NCI-H1105 (cell line): Measurements from ENCODE around the gene OTUD4.
"Not testable (repeated sequence)": the region's sequence is repeated elsewhere in the genome, so short reads cannot be mapped to it uniquely, and the experiment has no call there.

Experiments used
- DNase-seq: peaks from one replicate; lab custom pipeline; 2025; lab: John Stamatoyannopoulos, UW

Gene OTUD4

DNA sequence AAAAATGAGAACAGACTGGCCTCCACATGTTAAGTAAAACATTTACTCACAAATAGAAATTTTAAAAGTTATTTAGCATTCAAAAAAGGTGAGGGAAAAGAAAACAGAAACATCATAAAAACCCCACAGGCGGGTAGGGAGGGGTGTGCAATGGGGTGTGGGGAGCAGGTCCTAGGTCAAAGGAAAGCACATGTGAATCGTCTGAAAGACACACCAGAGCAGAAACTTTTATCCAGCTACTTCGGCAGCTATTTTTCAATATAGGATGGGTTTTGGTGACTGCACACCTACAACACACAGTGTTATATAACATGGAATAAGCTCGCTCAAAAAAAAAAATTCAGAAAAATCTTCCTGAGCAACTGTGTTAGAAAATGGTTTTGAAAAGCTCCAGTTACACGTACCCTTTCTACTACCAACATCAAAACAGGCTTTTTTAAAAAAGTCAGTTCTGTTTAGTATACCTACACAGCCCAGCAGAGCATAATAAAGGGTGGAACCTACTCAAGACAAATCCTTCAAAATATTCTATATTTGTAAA is 1.6 kb downstream of the OTUD4 start:
- no peak for DNase-seq

DNA sequence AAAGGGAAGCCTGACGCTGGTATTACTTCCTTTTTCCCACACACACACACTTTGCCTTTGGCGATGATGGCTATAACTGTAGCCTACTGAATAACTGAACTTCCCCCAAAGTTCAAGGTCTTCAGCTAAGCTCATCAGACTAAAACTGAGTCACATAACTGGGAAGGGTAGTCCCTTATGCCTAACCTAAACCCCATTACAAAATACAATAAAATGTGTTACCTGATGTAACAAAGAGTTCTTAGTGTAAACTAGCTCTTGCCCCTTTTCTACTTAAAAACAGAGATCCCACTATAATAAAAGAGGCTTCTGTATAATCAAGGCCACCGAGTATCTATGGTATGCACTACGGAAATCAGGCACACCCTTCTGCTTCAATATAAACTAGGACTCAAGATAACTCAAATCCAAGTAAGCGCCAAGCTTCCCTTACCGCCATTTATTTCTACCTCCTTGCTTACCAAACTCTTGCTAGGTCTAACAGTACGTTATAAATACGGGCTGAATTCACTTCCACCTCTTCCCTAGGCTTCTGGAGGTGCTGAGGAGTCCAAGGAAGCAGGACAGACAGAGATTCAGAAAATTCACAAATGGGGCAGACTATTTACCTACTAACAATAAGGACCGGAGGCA is 2.4 kb downstream of the OTUD4 start:
- DNase-seq, result no peak

DNA sequence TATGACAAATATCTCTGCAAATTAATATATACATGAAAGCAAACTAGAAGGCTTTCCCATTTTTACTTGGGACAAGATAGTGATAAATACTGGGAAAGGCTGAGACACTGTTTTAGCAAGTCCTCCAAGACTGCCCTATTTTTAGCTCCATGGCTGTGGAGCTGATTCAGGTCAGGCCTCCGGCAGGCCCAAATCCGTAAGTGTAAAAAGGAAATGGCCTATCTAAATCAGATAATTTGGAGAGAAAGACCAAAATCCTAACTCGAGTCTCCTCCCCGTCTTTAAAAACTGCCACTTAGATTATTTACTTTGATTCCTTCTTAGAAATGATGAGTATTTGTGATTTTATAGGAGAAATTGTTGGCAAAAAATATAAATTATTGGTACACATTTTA is 2.9 kb downstream of the OTUD4 start:
- DNase-seq, result no peak

DNA sequence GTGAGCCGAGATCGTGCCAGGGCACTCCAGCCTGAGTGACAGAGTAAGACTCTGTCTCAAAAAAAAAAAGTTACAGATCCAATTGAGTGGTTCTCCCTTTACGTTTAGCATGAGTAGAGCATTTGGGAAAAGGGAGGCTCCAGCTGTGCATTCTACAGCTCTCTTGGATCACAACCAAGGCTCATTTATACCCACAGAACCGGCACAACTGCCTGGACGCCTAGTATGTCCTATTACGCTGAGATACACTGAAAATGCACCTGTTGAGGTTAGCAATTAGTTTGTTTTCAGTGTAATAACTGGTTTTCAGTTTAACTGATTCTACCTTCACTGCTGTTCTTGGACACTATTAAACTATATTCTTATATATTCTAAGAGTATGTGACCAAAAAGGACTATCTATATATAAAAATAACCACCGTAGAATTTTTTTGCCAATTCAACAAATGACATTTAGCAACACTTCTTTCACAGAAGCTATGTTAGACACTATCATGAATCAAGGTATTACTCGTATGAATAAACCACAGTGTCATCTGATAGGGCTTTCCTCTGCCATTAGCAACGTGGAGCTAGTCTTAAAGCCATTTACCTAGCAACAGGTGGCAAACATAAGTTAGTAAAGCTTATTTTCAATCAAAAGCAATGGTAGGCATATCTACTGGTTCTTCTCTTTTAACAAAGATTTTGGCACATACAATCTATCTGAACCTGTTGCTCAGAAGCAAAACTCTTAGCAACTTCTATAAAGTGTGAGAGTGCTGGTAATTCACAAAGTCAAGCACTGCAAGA is 3.6 kb downstream of the OTUD4 start:
- no peak for DNase-seq

DNA sequence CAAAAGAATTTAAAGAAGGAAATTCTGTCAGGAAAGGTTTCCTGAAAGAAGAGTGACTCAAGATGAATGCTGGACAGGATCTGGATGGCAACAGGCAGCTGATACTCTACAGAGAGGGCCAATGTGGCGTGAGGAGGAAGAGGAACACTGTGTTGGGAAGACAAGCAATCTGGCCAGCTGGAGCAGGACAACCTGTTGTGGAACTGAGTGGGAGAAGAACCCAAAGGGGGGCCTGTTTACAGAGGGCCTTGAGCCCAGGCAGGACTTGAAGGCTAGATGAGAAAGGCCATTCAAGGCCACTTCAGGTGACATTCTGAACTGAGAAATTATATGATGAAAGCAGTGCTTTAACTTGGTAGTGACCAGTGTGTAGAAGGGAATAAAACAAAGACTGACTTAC is 8.5 kb downstream of the OTUD4 start:
- no peak for DNase-seq

DNA sequence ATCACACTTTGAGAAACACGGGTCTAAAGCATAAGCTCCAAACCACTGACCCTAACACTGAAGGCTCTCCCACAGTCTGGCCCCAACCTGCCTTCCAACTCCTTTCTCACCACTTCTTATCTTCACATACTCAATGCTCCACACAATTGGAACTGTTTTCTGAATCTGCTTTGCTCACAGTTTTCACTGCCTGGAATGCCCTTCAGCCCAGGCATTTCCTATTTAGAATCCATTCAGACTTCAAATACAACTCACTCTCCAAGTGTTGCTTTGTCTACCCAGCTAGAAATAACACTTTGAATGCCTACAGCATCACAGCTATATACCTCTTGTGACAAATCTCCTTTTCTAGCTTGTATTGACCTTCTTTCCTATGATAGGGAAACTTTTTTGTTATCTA is 10.2 kb downstream of the OTUD4 start:
- no peak for DNase-seq

DNA sequence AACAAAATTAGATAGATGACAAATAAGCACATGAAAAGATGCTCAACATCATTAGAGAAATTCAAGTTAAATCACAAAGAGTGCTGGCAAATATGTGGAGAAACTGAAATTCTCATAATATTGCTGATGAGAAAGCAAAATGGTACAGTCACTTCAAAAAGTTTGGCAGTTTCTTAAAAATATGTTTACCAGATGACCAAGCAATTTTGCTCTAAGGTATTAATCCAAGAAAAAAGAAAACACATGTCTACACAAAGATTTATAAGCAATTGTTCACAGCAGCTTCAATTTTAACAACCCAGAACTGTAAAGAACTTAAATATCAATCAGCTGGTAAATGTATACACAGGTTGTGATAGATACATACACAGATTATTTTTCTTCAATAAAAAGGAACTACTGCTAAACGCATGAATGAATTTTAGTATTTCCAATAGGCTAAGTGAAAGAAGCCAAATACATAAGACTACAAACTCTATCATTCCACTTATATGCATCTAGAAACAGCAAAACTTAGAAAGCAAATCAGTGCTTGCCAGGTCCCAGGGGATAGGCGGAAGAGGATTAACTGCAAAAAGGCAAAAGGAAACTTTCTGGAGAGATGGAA is 11.7 kb downstream of the OTUD4 start:
- DNase-seq, result no peak

DNA sequence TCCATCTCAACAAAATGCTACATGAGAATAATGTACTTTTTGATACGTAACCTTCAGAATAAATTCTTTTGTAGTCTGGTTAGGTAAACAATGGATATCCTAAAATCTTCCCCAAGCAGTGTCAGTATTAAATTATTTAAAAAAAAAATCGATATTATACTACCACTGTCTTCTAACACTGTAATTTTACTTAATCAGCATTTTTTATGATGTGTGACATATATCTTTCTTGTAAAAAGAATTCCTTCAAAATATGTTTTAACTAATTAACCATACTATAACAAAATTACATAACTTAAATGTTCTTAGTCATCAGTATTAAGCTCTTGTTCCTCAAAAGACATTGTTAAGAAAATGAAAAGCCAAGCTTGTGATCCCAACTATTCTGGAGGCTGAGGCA is 12.5 kb downstream of the OTUD4 start:
- no peak for DNase-seq

DNA sequence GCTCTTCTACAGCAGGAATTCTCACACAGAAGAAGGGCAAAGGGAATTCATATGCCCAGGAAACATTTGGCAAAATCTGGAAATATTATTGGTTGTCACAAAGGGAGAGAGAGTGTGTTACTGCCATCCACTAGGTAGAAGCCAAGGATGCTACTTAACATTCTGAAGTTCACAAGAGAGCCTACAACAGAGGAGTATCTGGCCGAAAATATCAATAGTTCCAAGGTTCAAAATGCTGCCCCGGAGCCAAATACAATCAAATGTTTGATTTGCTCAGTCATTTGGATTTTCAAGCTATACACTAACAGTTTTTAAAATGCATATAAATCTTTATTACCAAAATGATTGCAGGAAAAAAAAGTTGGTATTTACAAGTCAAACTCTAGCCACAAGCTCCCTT is 18.8 kb downstream of the OTUD4 start:
- DNase-seq, result no peak

DNA sequence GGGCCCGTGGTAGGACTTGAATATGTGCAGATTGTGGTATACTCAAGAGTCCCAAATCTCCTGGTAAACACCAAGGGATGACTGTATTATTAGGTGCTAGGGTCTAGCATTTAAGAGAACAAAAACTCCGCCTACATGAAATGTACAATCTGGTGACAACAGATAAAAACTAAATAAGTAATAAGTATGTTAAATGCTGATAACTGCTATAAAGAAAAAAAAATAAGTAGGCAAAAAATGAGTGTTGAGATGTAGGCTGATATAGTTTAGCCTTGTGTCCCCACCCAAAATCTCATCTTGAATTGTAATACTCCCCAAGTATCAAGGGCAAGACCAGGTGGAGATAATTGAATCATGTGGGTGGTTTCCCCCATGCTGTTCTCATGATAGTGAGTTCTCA is 23.4 kb downstream of the OTUD4 start:
- no peak for DNase-seq

DNA sequence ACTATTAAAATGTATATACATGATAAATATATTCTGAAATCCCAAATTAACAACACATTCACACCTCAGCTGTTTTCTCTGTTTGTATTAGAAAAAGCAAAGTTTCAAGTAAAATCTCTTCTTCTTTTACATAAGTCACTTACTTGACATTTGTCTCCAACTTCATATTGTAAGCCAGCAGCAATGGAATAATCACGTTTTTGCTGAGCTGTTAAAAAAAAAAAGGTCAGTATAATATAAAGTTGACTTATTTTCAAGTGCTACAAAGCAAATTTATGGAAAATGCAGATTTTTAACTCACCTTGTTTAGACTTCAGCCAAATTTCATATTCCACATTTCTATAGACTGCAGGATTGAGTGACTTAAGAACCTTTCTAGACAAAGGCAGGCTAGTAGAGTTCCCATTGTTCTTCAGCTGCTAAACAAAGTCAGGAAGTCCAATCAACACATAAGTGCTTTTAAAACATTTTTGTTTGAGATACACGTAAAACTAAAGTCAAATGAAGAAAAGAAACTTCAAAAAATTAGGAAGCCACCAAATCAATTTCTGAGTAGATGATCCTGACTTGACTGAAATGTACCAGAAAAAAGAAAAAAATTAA is 25.0 kb downstream of the OTUD4 start:
- DNase-seq, result no peak

DNA sequence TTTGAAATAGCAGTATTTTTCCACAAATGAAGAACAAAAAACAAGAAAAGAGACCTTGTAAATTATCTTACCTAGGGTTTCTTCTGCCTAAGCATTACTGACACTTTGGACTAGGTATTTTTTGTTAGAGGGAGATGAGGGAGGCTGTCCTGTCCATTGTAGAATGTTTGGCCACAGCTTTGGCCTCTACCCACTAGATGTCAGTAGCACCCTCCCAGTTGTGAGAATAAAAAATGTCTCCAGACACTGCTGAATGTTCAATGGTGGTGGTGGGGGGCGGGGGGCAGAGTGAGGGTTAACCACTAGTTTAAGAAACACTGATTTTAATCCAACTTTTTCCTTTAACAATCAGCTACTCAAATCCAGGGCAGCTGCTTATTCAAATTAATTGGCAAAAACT is 25.8 kb downstream of the OTUD4 start:
- DNase-seq, result no peak

DNA sequence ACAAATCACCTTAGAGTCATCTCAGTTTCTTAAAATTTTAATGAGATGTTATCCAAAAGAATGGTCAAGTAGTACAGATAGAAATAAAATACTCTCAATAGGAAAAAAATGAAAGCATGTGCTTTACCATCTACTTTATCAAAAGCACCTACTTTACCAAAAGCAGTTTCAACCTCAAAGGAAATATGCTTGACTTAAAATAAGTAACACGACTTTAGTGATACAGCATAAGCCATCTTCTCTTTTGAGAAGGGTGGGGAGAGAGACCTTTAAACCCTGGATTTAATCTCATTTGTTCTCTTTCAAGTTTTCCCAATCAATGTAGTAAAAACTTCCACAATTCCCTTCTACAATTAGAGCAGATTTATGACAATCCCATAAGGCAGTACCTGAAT is 26.5 kb downstream of the OTUD4 start:
- no peak for DNase-seq

DNA sequence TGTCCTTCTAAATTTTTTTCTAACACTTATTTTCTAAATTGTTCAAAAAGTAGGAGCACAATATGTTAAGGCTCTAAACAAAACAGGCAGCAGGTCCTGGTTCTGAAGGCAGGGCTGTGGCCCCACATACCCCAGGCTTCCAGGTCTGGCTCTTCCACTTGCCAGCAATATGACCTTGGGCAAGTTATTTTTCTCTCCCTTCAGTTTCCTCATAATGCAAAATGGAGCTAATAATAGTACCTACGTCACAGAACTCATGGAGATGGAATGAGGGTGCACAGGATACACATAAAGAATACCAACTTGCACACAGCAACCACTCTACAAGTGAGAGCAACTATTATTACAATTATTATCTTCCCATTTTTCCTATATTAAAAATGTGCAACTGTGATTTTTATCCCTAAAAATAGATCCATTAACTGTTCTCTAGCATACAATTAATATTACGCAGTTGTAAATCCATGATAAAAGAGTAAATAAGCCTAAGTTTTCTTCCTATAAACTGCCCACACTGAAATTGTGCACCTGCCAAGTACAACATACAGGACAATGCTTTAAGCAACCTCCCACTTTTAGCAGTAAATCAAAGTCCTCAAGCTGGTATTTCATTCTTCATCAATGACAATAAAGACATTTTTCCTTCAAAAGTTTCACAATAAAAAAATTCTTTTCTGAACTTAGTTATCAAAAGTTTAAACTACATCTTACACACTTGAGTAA is 27.0 kb downstream of the OTUD4 start:
- no peak for DNase-seq

DNA sequence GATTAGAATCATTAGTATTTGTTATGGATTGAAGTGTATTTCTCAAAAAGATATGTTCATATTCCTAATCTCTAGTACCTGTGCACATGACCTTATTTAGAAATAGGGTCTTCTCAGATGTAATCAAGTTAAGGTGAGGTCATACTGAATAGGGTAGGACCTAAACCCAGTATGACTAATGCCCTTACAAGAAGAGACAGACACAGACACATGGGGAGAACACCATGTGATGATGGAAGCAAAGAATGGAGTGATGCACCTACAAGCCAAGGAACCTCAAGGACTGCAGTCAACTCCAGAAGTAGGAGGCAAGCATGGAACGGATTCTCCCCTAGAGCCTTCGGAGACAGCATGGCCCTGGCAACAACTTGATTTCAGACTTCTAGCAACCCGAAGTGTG is 31.4 kb downstream of the OTUD4 start:
- DNase-seq, result no peak

DNA sequence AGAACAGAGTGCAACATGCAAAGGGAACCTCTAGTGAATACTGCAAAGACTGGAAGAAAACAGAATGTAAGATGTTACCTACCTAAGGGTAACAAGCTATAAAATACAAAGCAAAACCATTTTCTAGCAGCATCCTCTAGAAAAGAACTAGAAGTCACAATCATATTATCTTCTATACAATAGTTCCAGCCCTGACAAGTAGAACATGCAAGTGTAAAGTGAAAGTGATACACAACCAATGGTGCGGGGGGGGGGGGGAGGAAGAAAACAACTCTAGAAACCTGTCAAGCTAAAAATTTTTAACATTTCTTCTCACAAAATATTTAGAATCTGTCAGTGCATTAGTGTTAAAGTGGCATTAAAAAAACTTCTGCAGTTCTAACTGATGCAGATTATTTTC is 44.2 kb downstream of the OTUD4 start:
- not testable (repeated sequence) for DNase-seq

DNA sequence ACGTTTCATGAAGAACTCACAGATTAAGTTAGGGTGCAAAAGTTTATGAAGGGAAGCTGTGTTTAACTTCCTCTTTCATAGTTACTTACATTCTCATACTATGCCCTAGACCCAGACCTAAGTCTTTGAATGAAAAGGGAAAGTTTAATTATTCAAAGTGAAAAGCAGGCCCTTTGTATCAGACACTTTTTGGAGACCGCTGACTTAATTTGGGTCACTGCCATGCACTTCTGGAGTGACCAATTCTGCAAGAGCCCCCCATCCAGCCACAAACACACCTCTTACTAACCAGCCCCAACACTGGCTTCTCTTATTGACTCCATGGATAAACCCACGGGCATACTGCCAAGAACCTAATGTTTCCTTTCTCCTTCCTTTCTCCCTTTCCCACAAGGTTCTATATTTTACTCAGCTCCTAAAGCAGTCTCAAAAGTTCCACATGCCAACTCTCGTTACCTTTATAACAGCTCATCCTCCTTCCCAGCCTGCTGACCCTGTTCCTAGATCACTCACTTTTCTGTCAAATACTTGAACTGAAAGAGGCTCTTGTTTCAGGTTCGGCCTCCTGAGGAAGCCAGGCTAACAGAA is 47.8 kb downstream of the OTUD4 start:
- no peak for DNase-seq

DNA sequence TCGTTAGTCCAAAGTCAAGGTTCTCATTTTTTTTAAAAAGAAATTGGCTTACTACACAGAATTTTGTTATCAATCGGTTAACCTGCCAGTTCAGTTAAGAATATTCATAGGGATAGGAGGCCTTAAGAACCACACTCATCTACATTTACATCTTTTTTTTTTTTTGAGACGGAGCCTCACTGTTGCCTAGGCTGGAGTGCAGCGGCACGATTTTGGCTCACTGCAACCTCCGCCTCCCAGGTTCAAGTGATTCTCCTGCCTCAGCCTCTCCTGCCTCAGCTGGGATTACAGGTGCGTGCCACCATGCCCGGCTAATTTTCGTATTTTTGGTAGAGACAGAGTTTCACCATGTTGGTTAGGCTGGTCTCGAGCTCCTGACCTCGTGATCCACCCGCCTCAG is 48.5 kb downstream of the OTUD4 start:
- no peak for DNase-seq

DNA sequence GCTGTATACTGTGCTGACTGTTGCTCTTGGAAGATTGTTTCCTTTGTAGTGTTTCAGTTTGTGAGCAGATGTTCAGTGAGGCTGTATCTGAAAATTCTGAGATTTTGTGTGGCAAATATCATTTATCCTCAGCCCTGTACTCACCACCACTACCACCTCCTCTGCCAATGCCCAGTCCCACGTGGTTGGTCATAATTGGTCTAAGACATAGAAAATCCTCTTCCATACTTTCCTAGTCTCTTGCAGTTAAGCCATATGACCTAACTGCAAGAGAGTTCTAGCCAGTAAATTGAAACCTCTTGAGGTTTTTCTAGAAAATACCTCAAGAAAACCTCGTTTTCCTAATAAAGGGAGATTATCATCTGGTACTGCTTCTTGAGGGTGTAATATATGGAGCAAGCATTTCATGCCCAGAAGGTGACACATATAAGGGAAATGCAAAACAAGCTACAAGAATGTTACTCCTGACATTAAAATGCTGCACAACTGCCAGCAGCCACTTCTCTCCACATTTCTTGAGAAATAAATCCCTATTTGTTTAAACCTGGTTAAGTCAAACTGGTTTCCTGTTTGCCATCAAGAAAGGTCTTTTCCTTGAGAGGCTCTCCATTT is 49.5 kb downstream of the OTUD4 start:
- DNase-seq, result no peak

DNA sequence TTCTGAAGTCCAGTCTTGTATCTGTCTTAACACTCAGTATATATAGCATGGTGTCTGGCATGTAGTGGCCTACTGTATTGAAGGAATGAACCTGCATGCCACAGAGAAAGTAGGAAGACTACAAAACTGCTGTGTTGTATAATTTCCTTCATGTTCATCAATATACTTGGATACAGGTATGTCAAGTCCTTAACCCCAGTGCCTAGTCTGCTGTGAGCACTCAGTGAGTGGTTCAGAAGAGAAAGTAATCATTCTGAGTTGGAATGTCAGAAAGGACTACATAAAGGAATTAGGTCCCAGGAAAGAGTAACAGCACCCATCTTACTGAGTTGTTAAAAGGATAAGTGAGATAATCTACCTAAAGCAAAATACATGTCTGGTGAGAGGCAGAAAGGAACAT is 50.3 kb downstream of the OTUD4 start:
- no peak for DNase-seq

DNA sequence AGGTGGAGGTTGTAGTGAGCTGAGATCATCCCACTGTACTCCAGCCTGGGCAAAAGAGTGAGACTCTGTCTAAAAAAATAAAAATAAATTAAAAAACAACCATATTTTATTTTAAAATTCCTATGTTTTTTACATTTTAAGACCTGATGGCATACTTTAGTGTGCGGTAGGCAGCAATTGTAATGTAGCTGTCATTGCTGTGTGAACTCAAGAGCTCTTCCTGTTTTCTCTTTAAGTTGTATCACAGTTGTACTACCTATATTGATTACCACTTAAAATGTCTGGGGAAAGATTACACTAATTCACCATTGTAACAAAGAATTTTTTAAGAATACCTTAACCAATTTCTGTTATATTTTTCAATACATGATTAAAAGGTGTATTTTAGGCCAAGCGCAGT is 55.0 kb downstream of the OTUD4 start:
- no peak for DNase-seq
